Stimulated activated CD8-positive, alpha-beta memory T cell treated with anti-CD3 and anti-CD28 coated beads, Interleukin-15, amount 100 ng/mL, for 4 hours (primary cell): ENCODE data around the gene ALX4.

Experiments used
- DNase-seq, 2 donors: peaks; one replicate each; pipeline ENCODE4 v3.0.0-alpha.2; 2020; ENCODE audit warnings: low read depth in 2 of 2

The ALX4 gene

GRCh38 chr11:44309478-44310205 lies at the start of gene ALX4:
ALX4 (minus strand) TSS chr11:44310139; CDS start chr11:44310062, 77 bp downstream.
- no peak for DNase-seq

GRCh38 chr11:44359162-44359561 lies 49.2 kb upstream of the ALX4 start:
- no peak for DNase-seq

- DNase-seq = no peak
Measured at GRCh38 chr11:44358713-44359112, 48.8 kb upstream of the ALX4 start.

GRCh38 chr11:44357711-44358110 lies 47.8 kb upstream of the ALX4 start:
- no peak for DNase-seq

GRCh38 chr11:44356351-44356750 lies 46.4 kb upstream of the ALX4 start:
- no peak for DNase-seq

GRCh38 chr11:44351898-44352498 lies 42.1 kb upstream of the ALX4 start:
- no peak for DNase-seq

GRCh38 chr11:44351006-44351660 lies 41.2 kb upstream of the ALX4 start:
- DNase-seq = no peak

GRCh38 chr11:44349328-44349727 lies 39.4 kb upstream of the ALX4 start:
- no peak for DNase-seq

- no peak for DNase-seq
Measured at GRCh38 chr11:44348721-44349120, 38.8 kb upstream of the ALX4 start.

- DNase-seq = no peak
Measured at GRCh38 chr11:44348114-44348513, 38.2 kb upstream of the ALX4 start.

- no peak for DNase-seq
Measured at GRCh38 chr11:44347538-44347937, 37.6 kb upstream of the ALX4 start.

- no peak for DNase-seq
Measured at GRCh38 chr11:44346983-44347382, 37.0 kb upstream of the ALX4 start.

GRCh38 chr11:44345781-44346180 lies 35.8 kb upstream of the ALX4 start:
- DNase-seq = no peak

- no peak for DNase-seq
Measured at GRCh38 chr11:44344921-44345320, 35.0 kb upstream of the ALX4 start.

- DNase-seq = no peak
Measured at GRCh38 chr11:44344423-44344820, 34.5 kb upstream of the ALX4 start.

- DNase-seq = no peak
Measured at GRCh38 chr11:44343778-44344422, 34.0 kb upstream of the ALX4 start.

- DNase-seq = no peak
Measured at GRCh38 chr11:44342616-44343015, 32.7 kb upstream of the ALX4 start.

GRCh38 chr11:44340656-44341055 lies 30.7 kb upstream of the ALX4 start:
- no peak for DNase-seq

- no peak for DNase-seq
Measured at GRCh38 chr11:44339530-44339883, 29.6 kb upstream of the ALX4 start.

GRCh38 chr11:44338698-44339529 lies 29.0 kb upstream of the ALX4 start:
- no peak for DNase-seq

GRCh38 chr11:44338026-44338425 lies 28.1 kb upstream of the ALX4 start:
- DNase-seq = no peak

GRCh38 chr11:44335919-44336318 lies 26.0 kb upstream of the ALX4 start:
- no peak for DNase-seq
